Esophagus muscularis mucosa (tissue), 4 donors: ENCODE results near the gene PRRC2B. TPM values are rescaled to one million over a fixed set of nuclear protein-coding genes. Genes with fewer than 3 reads are reported as not detected.

Experiments used
- DNase-seq: peaks from one replicate; pipeline ENCODE4 v3.0.0-alpha.2; 2017; ENCODE audit errors: extremely low spot score
- H3K27ac ChIP-seq, 4 donors: fragments of 200-600 bp; sonication (generic); replicated peaks in 1 of 4; 1 replicate in 3 of 4; 2 replicates in 1 of 4; pipeline ENCODE4 v1.5.1; 2016 to 2019; ENCODE audit warnings: mild to moderate bottlenecking in 1 of 4
- H3K27me3 ChIP-seq, 4 donors: fragments of 200-600 bp; sonication (generic); one replicate each; pipeline versions ENCODE4 v1.5.1 to v1.6.0; 2016 to 2019
- H3K36me3 ChIP-seq, 4 donors: fragments of 200-600 bp; sonication (generic); one replicate each; pipeline ENCODE4 v1.5.1; 2016 to 2019
- H3K4me1 ChIP-seq, 4 donors: fragments of 200-600 bp; sonication (generic); one replicate each; pipeline ENCODE4 v1.5.1; 2016 to 2019
- H3K4me3 ChIP-seq, 4 donors: fragments of 200-600 bp; sonication (generic); 1 replicate in 2 of 4; 2 replicates in 2 of 4; pipeline ENCODE4 v1.5.1; 2016 to 2019; ENCODE audit warnings: mild to moderate bottlenecking in 4 of 4, moderate library complexity in 1 of 4
- H3K9me3 ChIP-seq, 4 donors: fragments of 200-600 bp; sonication (generic); 1 replicate in 3 of 4; 2 replicates in 1 of 4; pipeline ENCODE4 v1.5.1; 2016 to 2019
- CTCF ChIP-seq, 3 experiments: fragments of 200-600 bp in 2 of 3; fragments of 450-650 bp in 1 of 3; sonication (generic) in 2 of 3; IDR thresholded peaks; one replicate each; pipeline ENCODE4 v1.5.1; 2017 to 2019; ENCODE audit warnings: antibody characterized with exemption in 3 of 3, mild to moderate bottlenecking in 2 of 3, moderate library complexity in 1 of 3
- EP300 ChIP-seq: sonication (generic); formaldehyde crosslinking; IDR thresholded peaks from one replicate; pipeline ENCODE4 v1.6.1; 2017; ENCODE audit warnings: antibody characterized with exemption
- POLR2A ChIP-seq: fragments of 450-650 bp; IDR thresholded peaks from one replicate; pipeline ENCODE4 v1.6.1; 2017; ENCODE audit warnings: antibody characterized with exemption, moderate library complexity, mild to moderate bottlenecking, low read depth
- POLR2AphosphoS5 ChIP-seq, 2 donors: sonication (generic); formaldehyde crosslinking; IDR thresholded peaks; one replicate each; pipeline ENCODE4 v1.6.1; 2017; ENCODE audit warnings: antibody characterized with exemption in 2 of 2
- WGBS: methylation state at CpG from one replicate; pipeline ENCODE4 v1.1.5; 2018; 5-methylcytosine and 5-hydroxymethylcytosine counted together
- intact Hi-C: fragments of 100-400 bp; cut with DNase I; formaldehyde crosslinking; loops from one replicate; pipeline ENCODE4 v1.15.1; 2023
- total RNA-seq, 4 donors: library from RNA; depleted of rRNA; stranded (reverse); fragments of >200 nt; gene quantifications; one replicate each; pipeline versions ENCODE4 v1.1.0 to v1.2.1, GENCODE V29; 2016

The PRRC2B gene
- total RNA-seq, 4 donors from 2014 or later: 109 to 226 (median 148) TPM

GRCh38 chr9:131420980-131421624, 27.2 kb downstream of the PRRC2B start:
- DNase-seq: no peak
- no peaks in the 10 kb centered on the region for H3K27me3 ChIP-seq
- H3K4me3 ChIP-seq: no peak overlapping the region
- intact Hi-C loops: loop anchor here (5.0 kb wide), 1 partner anchor 69 kb away; no protein-coding TSS in a partner anchor
- peak overlapping the region; percentile 72 to 83 (median 80) for H3K27ac ChIP-seq
- no peaks in the 10 kb centered on the region for H3K9me3 ChIP-seq
- 40% methylated on average over 13 of the region's 13 CpGs for WGBS
- TF ChIP-seq POLR2AphosphoS5 (IDR thresholded peaks at IDR 0.05): no peak
- no peak for TF ChIP-seq EP300
- TF ChIP-seq POLR2A: no peak
- peak in 2 of 3 experiments; percentile 18 to 37 for TF ChIP-seq CTCF (IDR thresholded peaks at IDR 0.05)
- H3K36me3 ChIP-seq: peaks cover 0 to 3% (median 0%) of the 10 kb centered on the region in 4 donors
- peaks cover 88 to 98% (median 94%) of the 10 kb centered on the region in 4 donors for H3K4me1 ChIP-seq

- H3K4me3 ChIP-seq: no peak overlapping the region
- peak overlapping the region; percentile 72 to 83 (median 80) for H3K27ac ChIP-seq
- no peak for TF ChIP-seq POLR2A
- no peak for TF ChIP-seq CTCF (IDR thresholded peaks at IDR 0.05)
- TF ChIP-seq EP300: no peak
- no peak for TF ChIP-seq POLR2AphosphoS5 (IDR thresholded peaks at IDR 0.05)
- intact Hi-C loops: loop anchor here (5.0 kb wide), 1 partner anchor 69 kb away; no protein-coding TSS in a partner anchor
- no peaks in the 10 kb centered on the region for H3K27me3 ChIP-seq
- H3K36me3 ChIP-seq: peaks cover 0 to 4% (median 2%) of the 10 kb centered on the region in 4 donors
- H3K4me1 ChIP-seq: peaks cover 87 to 96% (median 90%) of the 10 kb centered on the region in 4 donors
- WGBS: 63% methylated on average over 8 of the region's 8 CpGs
- no peaks in the 10 kb centered on the region for H3K9me3 ChIP-seq
- no peak for DNase-seq
Measured at GRCh38 chr9:131421691-131422090, 27.8 kb downstream of the PRRC2B start.

- peak overlapping the region in 1 of 4 donors; percentile 15 for H3K4me3 ChIP-seq
- intact Hi-C loops: loop anchor here (5.0 kb wide), 1 partner anchor 70 kb away; no protein-coding TSS in a partner anchor
- peaks cover 0 to 5% (median 2%) of the 10 kb centered on the region in 4 donors for H3K36me3 ChIP-seq
- no peaks in the 10 kb centered on the region for H3K27me3 ChIP-seq
- DNase-seq: no peak
- peak overlapping the region; percentile 72 to 83 (median 80) for H3K27ac ChIP-seq
- H3K9me3 ChIP-seq: no peaks in the 10 kb centered on the region
- TF ChIP-seq CTCF (IDR thresholded peaks at IDR 0.05) (peak in 2 of 3 experiments; percentile 34 to 45), POLR2A (no peak), POLR2AphosphoS5 (IDR thresholded peaks at IDR 0.05) (no peak), EP300 (no peak)
- WGBS: 40% methylated on average over 12 of the region's 12 CpGs
- H3K4me1 ChIP-seq: peaks cover 81 to 96% (median 85%) of the 10 kb centered on the region in 4 donors
Measured at GRCh38 chr9:131422241-131422792, 28.4 kb downstream of the PRRC2B start.

- no peak for TF ChIP-seq POLR2A
- no peak for TF ChIP-seq CTCF (IDR thresholded peaks at IDR 0.05)
- peak; percentile 28 to 48 for TF ChIP-seq POLR2AphosphoS5 (IDR thresholded peaks at IDR 0.05)
- Histone ChIP-seq H3K27ac (peak overlapping the region; percentile 72 to 83 (median 80)), H3K27me3 (no peaks in the 10 kb centered on the region), H3K4me3 (peak overlapping the region; percentile 11 to 42 (median 20)), H3K36me3 (peaks cover 0 to 5% (median 0%) of the 10 kb centered on the region in 4 donors), H3K9me3 (no peaks in the 10 kb centered on the region), H3K4me1 (peaks cover 73 to 94% (median 78%) of the 10 kb centered on the region in 4 donors)
- intact Hi-C loops: loop anchor here (5.0 kb wide), 1 partner anchor 71 kb away; no protein-coding TSS in a partner anchor
- DNase-seq: no peak
- WGBS: 45% methylated on average over 5 of the region's 14 CpGs
Measured at GRCh38 chr9:131423171-131423581, 29.3 kb downstream of the PRRC2B start.
